H9 (cell line): Measurements from ENCODE around the gene TP53INP2. TPM values are rescaled to one million over a fixed set of nuclear protein-coding genes. Genes with fewer than 3 reads are reported as not detected.

Source experiments
- DNase-seq: peaks from one replicate; pipeline ENCODE4 v3.0.0-alpha.2; 2017
- H2AFZ ChIP-seq: one replicate; pipeline ENCODE4 v1.6.1; 2013; ENCODE audit warnings: mild to moderate bottlenecking, low read length, control low read depth, moderate library complexity
- H2AK5ac ChIP-seq: 2 replicates; pipeline ENCODE4 v1.6.1; 2013; ENCODE audit warnings: low read length, control low read depth, mixed read lengths; ENCODE audit not compliant: insufficient read length
- H2BK120ac ChIP-seq: one replicate; pipeline ENCODE4 v1.6.1; 2013; ENCODE audit warnings: low read depth, mild to moderate bottlenecking, low read length, control low read depth, inconsistent platforms; ENCODE audit not compliant: poor library complexity, severe bottlenecking
- H2BK12ac ChIP-seq: 2 replicates; pipeline ENCODE4 v1.6.1; 2013; ENCODE audit warnings: low read length, control low read depth, mixed read lengths, low read depth; ENCODE audit not compliant: insufficient read length
- H2BK15ac ChIP-seq: 2 replicates; pipeline ENCODE4 v1.6.1; 2013; ENCODE audit warnings: low read depth, low read length, control low read depth
- H2BK20ac ChIP-seq: one replicate; pipeline ENCODE4 v1.6.1; 2013; ENCODE audit warnings: low read depth, mild to moderate bottlenecking, low read length, control low read depth, inconsistent platforms; ENCODE audit not compliant: poor library complexity, severe bottlenecking
- H2BK5ac ChIP-seq: 2 replicates; pipeline ENCODE4 v1.6.1; 2013; ENCODE audit warnings: low read length, control low read depth, mixed read lengths; ENCODE audit not compliant: insufficient read length
- H3K14ac ChIP-seq: 2 replicates; pipeline ENCODE4 v1.6.1; 2013; ENCODE audit warnings: low read length, control low read depth; ENCODE audit not compliant: insufficient read depth
- H3K18ac ChIP-seq: 2 replicates; pipeline ENCODE4 v1.6.1; 2013; ENCODE audit warnings: low read depth, mild to moderate bottlenecking, mixed read lengths, low read length, control low read depth; ENCODE audit not compliant: insufficient read length
- H3K23ac ChIP-seq: 2 replicates; pipeline ENCODE4 v1.6.1; 2013; ENCODE audit warnings: low read length, control low read depth, mixed read lengths, low read depth; ENCODE audit not compliant: insufficient read length
- H3K23me2 ChIP-seq: 2 replicates; pipeline ENCODE4 v1.6.1; 2013; ENCODE audit warnings: low read depth, mild to moderate bottlenecking, mixed read lengths, low read length, control low read depth; ENCODE audit not compliant: insufficient read length, poor library complexity, severe bottlenecking
- H3K27ac ChIP-seq: 2 replicates; pipeline ENCODE4 v1.5.1; 2013; ENCODE audit warnings: low read length, control low read depth, mixed read lengths, low read depth; ENCODE audit not compliant: insufficient read length
- H3K27me3 ChIP-seq: 2 replicates; pipeline ENCODE4 v1.6.1; 2013; ENCODE audit warnings: low read length, control low read depth, inconsistent platforms; ENCODE audit not compliant: insufficient read depth
- H3K4ac ChIP-seq: 2 replicates; pipeline ENCODE4 v1.6.1; 2013; ENCODE audit warnings: low read depth, mild to moderate bottlenecking, control low read depth, inconsistent platforms, low read length, moderate library complexity
- H3K4me1 ChIP-seq: 2 replicates; pipeline ENCODE4 v1.6.1; 2013; ENCODE audit warnings: low read length, control low read depth, inconsistent platforms; ENCODE audit not compliant: insufficient read depth
- H3K4me2 ChIP-seq: 2 replicates; pipeline ENCODE4 v1.6.1; 2013; ENCODE audit warnings: low read length, control low read depth, mixed read lengths; ENCODE audit not compliant: insufficient read length, insufficient read depth
- H3K56ac ChIP-seq: 2 replicates; pipeline ENCODE4 v1.6.1; 2013; ENCODE audit warnings: low read depth, mild to moderate bottlenecking, mixed read lengths, low read length, control low read depth; ENCODE audit not compliant: insufficient read length
- H3K79me1 ChIP-seq: 2 replicates; pipeline ENCODE4 v1.6.1; 2013; ENCODE audit warnings: low read depth, mild to moderate bottlenecking, moderate library complexity, low read length, control low read depth, inconsistent platforms; ENCODE audit not compliant: insufficient read depth, poor library complexity, severe bottlenecking
- H3K79me2 ChIP-seq: 2 replicates; pipeline ENCODE4 v1.6.1; 2013; ENCODE audit warnings: low read length, control low read depth, inconsistent platforms; ENCODE audit not compliant: insufficient read depth
- H3K9ac ChIP-seq: 2 replicates; pipeline ENCODE4 v1.6.1; 2013; ENCODE audit warnings: low read length, control low read depth, mixed read lengths; ENCODE audit not compliant: insufficient read length; ENCODE audit errors: extremely low read depth
- H3K9me3 ChIP-seq: one replicate; pipeline ENCODE4 v1.6.1; 2013; ENCODE audit warnings: low read depth, low read length, inconsistent platforms; ENCODE audit not compliant: control insufficient read depth
- H3T11ph ChIP-seq: one replicate; pipeline ENCODE4 v1.6.1; 2013; ENCODE audit warnings: mild to moderate bottlenecking, low read length, control low read depth, inconsistent platforms
- H4K20me1 ChIP-seq: one replicate; pipeline ENCODE4 v1.6.1; 2013; ENCODE audit not compliant: control insufficient read depth, insufficient read length, insufficient read depth
- H4K5ac ChIP-seq: 2 replicates; pipeline ENCODE4 v1.6.1; 2013; ENCODE audit warnings: low read depth, mild to moderate bottlenecking, mixed read lengths, low read length, control low read depth; ENCODE audit not compliant: insufficient read length
- H4K8ac ChIP-seq: replicated peaks from 2 replicates; pipeline ENCODE4 v1.6.1; 2013; ENCODE audit warnings: low read length, control low read depth, mixed read lengths, low read depth; ENCODE audit not compliant: insufficient read length
- H4K91ac ChIP-seq: 2 replicates; pipeline ENCODE4 v1.6.1; 2013; ENCODE audit warnings: low read depth, mild to moderate bottlenecking, moderate library complexity, mixed read lengths, low read length, control low read depth; ENCODE audit not compliant: insufficient read length
- H3K27ac Mint-ChIP-seq, 3 experiments: 2 replicates in 2 of 3; 3 replicates in 1 of 3; pipeline ENCODE4 v1.8.0; 2020 to 2021; ENCODE audit warnings: mixed read lengths in 3 of 3, mild to moderate bottlenecking in 1 of 3, moderate library complexity in 1 of 3
- H3K27me3 Mint-ChIP-seq: 2 replicates; pipeline ENCODE4 v1.8.0; 2021; ENCODE audit warnings: low read depth, mild to moderate bottlenecking, moderate library complexity, mixed read lengths
- H3K36me3 Mint-ChIP-seq, 3 experiments: 2 replicates in 2 of 3; 3 replicates in 1 of 3; pipeline ENCODE4 v1.8.0; 2020 to 2021; ENCODE audit warnings: low read depth in 3 of 3, mixed read lengths in 3 of 3; ENCODE audit not compliant: insufficient read depth in 1 of 3
- H3K4me1 Mint-ChIP-seq, 2 experiments: 2 replicates each; pipeline ENCODE4 v1.8.0; 2020; ENCODE audit warnings: mixed read lengths in 2 of 2
- H3K4me3 Mint-ChIP-seq, 2 experiments: 2 replicates in 1 of 2; 3 replicates in 1 of 2; pipeline ENCODE4 v1.8.0; 2020 to 2021; ENCODE audit warnings: mild to moderate bottlenecking in 2 of 2, mixed read lengths in 2 of 2, moderate library complexity in 1 of 2
- H3K9me3 Mint-ChIP-seq, 2 experiments: 2 replicates in 1 of 2; 3 replicates in 1 of 2; pipeline ENCODE4 v1.8.0; 2020; ENCODE audit warnings: mild to moderate bottlenecking in 2 of 2, mixed read lengths in 2 of 2, moderate library complexity in 1 of 2
- CTCF ChIP-seq: fragments of 200-600 bp; sonication (generic); conservative IDR thresholded peaks from 3 replicates; pipeline ENCODE4 v1.8.0; 2021; ENCODE audit warnings: antibody characterized with exemption, mild to moderate bottlenecking
- total RNA-seq: library from RNA; stranded (reverse); gene quantifications from 2 replicates; pipeline ENCODE4 v1.2.1, GENCODE V29; 2021

TP53INP2 gene
- total RNA-seq, 1 experiment from 2014 or later: 8.0 TPM

GRCh38 chr20:34680586-34681175 lies 23.5 kb upstream of the TP53INP2 start:
- TF ChIP-seq CTCF: no peak
- no peaks in the 10 kb centered on the region for H3K79me1 ChIP-seq
- H3K27me3 ChIP-seq: no peaks in the 10 kb centered on the region
- H3K9ac ChIP-seq: no peak overlapping the region
- H2BK20ac ChIP-seq: no peak overlapping the region
- H3K56ac ChIP-seq: no peak overlapping the region
- H3K79me2 ChIP-seq: peaks cover 2% of the 10 kb centered on the region; the same call in 1 of the 2 replicates
- H3T11ph ChIP-seq: no peak overlapping the region
- H3K14ac ChIP-seq: no peak overlapping the region
- no peak overlapping the region for H3K4me2 ChIP-seq
- no peak overlapping the region for H4K5ac ChIP-seq
- Mint-ChIP-seq H3K27me3 (peaks cover 1% of the 10 kb centered on the region), H3K9me3 (no peaks in the 10 kb centered on the region), H3K4me1 (peaks cover 4 to 8% of the 10 kb centered on the region in 2 experiments), H3K27ac (0 out of 7 replicates have a peak overlapping the region, but pooled peaks of 1 of the 3 experiments have one; percentile 53), H3K36me3 (no peaks in the 10 kb centered on the region), H3K4me3 (no peak overlapping the region)
- no peak overlapping the region for H3K18ac ChIP-seq
- no peaks in the 10 kb centered on the region for H4K20me1 ChIP-seq
- no peak overlapping the region for H2BK120ac ChIP-seq
- DNase-seq: no peak
- no peak overlapping the region for H4K91ac ChIP-seq
- H2AFZ ChIP-seq: no peak overlapping the region
- no peak overlapping the region for H2BK12ac ChIP-seq
- H4K8ac ChIP-seq: no peak overlapping the region
- H3K4me1 ChIP-seq: no peaks in the 10 kb centered on the region; the same call in 1 of the 2 replicates
- H3K27ac ChIP-seq: no peak overlapping the region
- H3K4ac ChIP-seq: no peak overlapping the region
- H3K9me3 ChIP-seq: no peaks in the 10 kb centered on the region
- H3K23me2 ChIP-seq: peaks cover 4% of the 10 kb centered on the region
- no peak overlapping the region for H2BK15ac ChIP-seq
- no peak overlapping the region for H3K23ac ChIP-seq
- H2BK5ac ChIP-seq: no peak overlapping the region
- no peak overlapping the region for H2AK5ac ChIP-seq
